HG02938 (cell line): Measurements from ENCODE around the gene GATAD2B.
"Not testable (repeated sequence)": the region's sequence is repeated elsewhere in the genome, so short reads cannot be mapped to it uniquely, and the experiment has no call there.

Experiments
- ATAC-seq: cut with Tn5 transposase; IDR thresholded peaks from one replicate; pipeline ENCODE4 v1.9.1; 2021; ENCODE audit warnings: mild to moderate bottlenecking, moderate library complexity; ENCODE audit not compliant: unreplicated experiment

Gene GATAD2B

GRCh38 chr1:153932156-153933131, 9.7 kb upstream of the GATAD2B start:
- ATAC-seq, result no peak

DNA sequence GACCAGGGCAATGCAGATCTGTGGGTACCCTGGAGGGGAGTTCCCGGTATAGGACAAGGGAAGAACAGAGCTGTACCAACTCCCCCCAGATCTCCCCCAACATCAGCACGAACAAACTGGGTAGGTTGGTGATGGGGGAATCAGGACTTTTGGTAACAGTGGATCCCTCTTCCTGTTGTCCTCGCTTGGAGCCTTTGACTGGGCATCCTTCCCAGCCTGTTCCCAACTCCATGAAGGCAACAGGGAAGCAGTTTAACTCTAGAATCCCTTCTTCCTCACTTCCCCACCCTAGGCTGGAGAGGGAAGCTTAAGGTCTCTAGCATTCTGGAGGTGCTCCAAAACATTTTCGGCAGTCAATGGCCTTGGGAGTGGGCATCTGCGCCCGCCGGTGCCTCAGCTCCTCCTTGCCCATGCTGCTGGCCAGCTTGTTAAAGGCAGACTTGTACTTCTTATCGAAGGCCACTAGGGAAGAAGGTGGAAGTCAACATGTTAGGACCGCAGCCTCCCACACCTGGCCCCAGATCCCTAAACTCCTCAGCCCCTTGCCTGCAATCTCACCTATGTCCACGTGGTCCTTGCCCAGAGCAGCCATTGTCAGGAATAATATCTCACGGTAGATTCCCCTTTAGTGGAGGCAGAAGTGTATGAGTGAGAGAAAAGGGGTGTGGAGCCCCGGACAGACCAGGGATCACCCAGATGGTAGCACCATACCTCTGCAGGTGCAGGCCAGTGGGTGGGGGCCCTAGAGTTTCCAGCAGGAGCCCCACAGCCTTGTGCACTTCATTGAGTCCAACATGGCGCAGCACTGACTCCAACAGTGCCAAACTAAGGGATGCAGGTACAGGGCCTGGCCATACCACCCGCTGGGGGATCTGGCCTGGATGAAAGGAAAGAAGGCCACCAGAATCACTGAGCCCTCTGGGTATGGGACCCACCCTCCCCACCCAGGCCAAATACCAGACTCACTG, 7.5 kb upstream of the GATAD2B start:
- no peak for ATAC-seq

DNA sequence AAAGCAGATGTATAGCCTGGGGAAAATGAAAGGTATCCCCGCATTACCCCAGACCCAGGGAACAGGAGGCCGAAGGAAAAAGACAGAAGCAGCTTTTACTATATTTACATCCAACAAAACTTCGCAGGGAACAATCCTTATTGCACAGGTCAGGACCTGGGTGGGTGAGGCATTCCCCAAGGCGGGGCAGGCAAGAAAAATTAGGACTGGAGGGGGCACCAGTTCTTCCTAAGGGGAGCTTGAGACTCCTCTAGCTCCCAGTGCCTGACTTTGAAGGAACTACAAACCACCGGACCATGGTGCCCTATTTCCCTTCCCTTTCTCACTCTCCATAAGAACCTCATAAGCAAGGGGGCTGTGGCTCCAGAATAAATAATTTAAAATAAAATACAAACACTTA, 6.7 kb upstream of the GATAD2B start:
- ATAC-seq, result no peak

DNA sequence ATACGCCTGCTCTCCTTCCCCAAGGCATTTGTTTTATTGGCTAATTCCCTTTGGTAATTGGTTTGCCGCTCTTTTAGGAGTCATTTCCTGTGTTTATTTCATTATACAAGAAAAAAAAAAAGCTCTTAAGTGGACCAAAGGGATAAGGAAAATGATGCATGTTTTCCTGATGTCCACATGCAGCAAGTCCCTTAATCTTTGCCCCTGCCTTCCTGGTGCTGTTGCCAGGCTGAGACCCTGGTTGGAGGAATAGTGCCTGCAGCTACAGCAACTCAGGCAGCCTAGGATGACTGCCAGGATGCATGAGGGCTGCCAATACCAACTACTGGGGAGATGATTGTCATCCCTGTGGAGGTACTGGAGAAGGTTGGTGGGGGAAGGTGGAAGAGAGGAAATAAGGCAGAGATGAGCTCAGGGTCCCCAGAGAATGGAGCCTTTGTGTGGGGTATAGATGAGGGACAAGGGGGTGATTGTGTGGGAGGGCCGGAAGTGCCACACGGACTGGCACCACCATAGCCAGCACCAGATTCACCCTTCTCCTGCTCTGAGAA, 6.1 kb upstream of the GATAD2B start:
- no peak for ATAC-seq

GRCh38 chr1:153928245-153928644, 5.5 kb upstream of the GATAD2B start:
- no peak for ATAC-seq

DNA sequence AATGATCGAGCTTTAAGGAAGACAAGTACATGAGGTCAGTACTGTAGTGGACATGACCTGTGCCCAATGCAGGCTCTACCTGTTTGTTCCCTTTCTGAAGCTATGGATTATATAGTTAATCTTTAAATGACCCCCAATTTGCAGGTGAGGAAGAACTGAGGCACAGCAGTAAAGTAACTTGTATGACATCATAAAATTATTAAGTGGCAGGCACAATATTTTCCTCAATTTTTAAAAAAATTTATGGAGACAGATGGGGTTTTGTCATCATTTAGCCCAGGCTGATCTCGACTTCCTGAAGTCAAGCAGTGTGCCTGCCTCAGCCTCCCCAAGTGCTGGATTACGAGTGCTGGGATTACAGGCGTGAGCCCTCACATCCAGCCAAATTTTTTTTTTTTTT, 3.6 kb upstream of the GATAD2B start:
- no peak for ATAC-seq

DNA sequence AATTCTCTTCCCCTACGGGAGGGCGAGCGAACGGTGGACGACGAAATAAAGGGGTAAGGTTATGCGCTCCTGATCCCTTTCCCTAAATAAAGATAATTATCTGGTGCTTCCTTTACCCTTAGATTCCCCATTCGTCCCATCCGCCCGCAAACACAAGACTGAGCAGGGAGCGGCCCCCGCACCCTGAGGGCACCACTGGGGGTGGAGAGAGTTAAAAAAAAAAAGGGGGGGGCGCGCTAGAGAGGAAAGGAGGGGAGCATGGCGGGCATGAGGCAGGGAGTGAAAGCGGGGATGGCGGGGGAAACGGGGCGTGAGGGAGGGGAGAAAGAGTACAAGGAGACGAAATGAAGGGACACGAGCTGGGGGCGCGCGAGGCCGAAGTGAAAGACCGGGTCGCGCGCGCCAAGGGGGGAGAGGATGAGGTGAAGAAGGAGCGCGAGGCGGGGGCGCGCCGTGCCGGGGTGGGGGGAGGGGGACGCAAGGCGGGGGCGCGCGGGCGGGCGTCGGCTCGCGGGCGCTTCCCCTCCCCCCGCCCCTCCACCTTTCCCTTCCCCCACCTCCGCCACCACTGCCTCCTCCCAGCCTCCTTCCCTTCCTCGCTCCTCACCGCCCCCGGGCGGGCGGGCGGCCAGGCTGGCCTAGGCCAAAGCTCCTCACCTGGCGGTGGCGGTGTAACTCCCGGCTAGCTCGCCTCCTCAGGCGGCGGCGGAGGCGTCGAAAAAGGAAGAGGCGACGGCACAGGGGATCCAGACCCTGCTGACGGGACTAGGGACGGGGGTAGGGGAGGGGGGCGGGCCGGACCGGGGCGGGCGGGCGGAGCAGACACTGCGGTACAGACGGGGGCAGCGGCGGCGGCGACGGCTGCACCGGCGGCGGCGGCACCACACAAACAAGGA, 448 bp downstream of the GATAD2B start:
- peak; percentile 12 for ATAC-seq

- no peak for ATAC-seq
Measured at GRCh38 chr1:153921803-153922075, 1.0 kb downstream of the GATAD2B start.

GRCh38 chr1:153921080-153921802, 1.5 kb downstream of the GATAD2B start:
- ATAC-seq, result no peak

- no peak for ATAC-seq
Measured at GRCh38 chr1:153919876-153920852, 2.6 kb downstream of the GATAD2B start.

DNA sequence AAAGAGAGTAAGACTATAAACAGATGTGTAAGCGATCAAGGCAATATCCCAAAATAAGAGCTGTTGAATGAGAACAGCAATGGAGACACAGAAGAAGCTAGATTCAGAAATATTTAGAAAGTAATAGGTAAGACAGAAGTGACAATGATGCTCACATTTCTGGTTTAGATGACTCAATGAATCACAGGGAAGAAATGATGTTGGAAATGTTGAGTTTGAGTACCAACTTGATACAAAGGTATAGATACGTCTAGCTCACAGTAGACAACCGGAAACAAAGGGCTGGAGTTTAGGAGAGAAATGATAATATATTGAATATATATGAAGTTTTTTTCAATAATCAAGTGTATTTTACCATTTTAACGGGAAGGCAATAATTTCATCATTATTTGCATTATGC, 6.5 kb downstream of the GATAD2B start:
- no peak for ATAC-seq

- no peak for ATAC-seq
Measured at GRCh38 chr1:153912349-153912748, 10.4 kb downstream of the GATAD2B start.

DNA sequence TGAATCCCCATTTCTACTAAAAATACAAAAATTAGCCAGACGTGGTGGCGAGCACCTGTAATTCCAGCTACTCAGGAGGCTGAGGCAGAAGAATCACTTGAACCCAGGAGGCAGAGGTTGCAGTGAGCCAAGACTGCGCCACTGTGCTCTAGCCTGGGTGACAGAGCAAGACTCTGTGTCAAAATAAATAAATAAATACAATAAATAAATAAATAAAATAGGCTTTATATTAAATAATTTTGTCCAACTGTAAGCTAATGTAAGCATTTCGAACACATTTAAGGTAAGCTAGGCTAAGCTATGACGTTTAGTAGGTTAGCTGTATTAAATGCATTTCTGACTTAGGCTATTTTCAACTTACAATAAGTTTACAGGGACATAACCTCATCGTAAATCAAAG, 12.2 kb downstream of the GATAD2B start:
- ATAC-seq, result not testable (repeated sequence)

- ATAC-seq, result no peak
Measured at GRCh38 chr1:153908071-153908470, 14.7 kb downstream of the GATAD2B start.

DNA sequence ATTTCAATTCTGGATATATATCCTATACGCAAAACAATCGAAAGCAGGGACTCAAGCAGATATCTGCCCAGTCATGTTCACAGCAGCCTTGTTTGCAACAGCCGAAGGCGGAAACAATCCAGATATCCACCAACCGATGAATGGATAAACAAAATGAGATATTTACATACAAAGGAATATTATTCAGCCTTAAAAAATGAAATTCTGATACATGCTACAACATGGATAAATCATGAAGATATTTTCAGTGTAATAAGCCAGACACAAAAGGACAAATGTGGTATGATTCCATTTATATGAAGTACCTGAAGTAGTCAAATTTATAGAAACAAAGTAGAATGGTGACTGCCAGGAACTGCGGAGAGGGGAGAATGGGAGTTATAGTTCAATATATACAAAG, 15.6 kb downstream of the GATAD2B start:
- no peak for ATAC-seq

DNA sequence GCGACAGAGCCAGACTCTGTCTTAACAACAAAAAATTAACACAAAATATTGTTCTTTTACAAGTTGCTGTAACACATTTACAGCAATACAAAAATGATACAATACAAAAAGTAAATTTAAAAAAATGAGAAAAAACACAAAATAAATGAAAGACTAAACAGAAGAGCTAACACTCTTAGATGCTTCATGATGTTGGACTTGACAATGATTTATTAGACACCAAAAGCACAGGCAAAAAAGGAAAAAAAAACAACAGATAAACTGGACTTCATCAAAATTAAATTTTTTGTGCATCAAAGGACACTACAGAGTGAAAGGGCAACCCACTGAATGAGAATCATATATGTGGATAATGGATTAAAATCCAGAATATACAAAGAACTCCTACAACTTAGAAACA, 16.4 kb downstream of the GATAD2B start:
- ATAC-seq, result no peak

- not testable (repeated sequence) for ATAC-seq
Measured at GRCh38 chr1:153905908-153906307, 16.9 kb downstream of the GATAD2B start.

- no peak for ATAC-seq
Measured at GRCh38 chr1:153903841-153904455, 18.8 kb downstream of the GATAD2B start.
